ENCODE results near the gene KRTAP10-8. TPM values are rescaled to one million over a fixed set of nuclear protein-coding genes. Genes with fewer than 3 reads are reported as not detected.
"Not testable (repeated sequence)": the region's sequence is repeated elsewhere in the genome, so short reads cannot be mapped to it uniquely, and the experiment has no call there.

The KRTAP10-8 gene
- total RNA-seq, 1 donor from 2014 or later, result not detected

- Mint-ChIP-seq H3K27me3 (ENCODE audit: low read depth) (peaks cover 2% of the 10 kb centered on the region), H3K9me3 (peaks cover 11% of the 10 kb centered on the region), H3K27ac (ENCODE audit: unreplicated experiment) (peak overlapping the region; percentile 43), H3K4me3 (no peak overlapping the region), H3K36me3 (ENCODE audit: low read depth) (peaks cover 8% of the 10 kb centered on the region), H3K4me1 (no peaks in the 10 kb centered on the region)
- TF ChIP-seq CTCF (conservative IDR thresholded peaks at IDR 0.05), result no peak
- no peak for DNase-seq (ENCODE audit: low read depth, low spot score)
These were observed 38.8 kb upstream of the KRTAP10-8 start for GRCh38 chr21:44572959-44573583.

- H3K4me3 Mint-ChIP-seq; H3K4me1 Mint-ChIP-seq; DNase-seq (ENCODE audit: low read depth, low spot score); H3K27me3 Mint-ChIP-seq (ENCODE audit: low read depth): not testable (repeated sequence)
- H3K36me3 Mint-ChIP-seq (ENCODE audit: low read depth), result peaks cover 11% of the 10 kb centered on the region
- peaks cover 13% of the 10 kb centered on the region for H3K9me3 Mint-ChIP-seq
- H3K27ac Mint-ChIP-seq (ENCODE audit: unreplicated experiment), result peak within 1 kb of the TSS; percentile 43
These were observed 38.0 kb upstream of the KRTAP10-8 start, which contains the start of gene KRTAP10-4 for GRCh38 chr21:44573630-44574456. KRTAP10-4 (plus strand) TSS chr21:44573729; CDS start chr21:44573759, 30 bp downstream.

GRCh38 chr21:44574457-44575306 lies 37.2 kb upstream of the KRTAP10-8 start:
- H3K27ac Mint-ChIP-seq (ENCODE audit: unreplicated experiment), result no peak overlapping the region
- TF ChIP-seq CTCF (conservative IDR thresholded peaks at IDR 0.05), result no peak
- H3K36me3 Mint-ChIP-seq (ENCODE audit: low read depth), result peaks cover 11% of the 10 kb centered on the region
- no peak overlapping the region for H3K4me3 Mint-ChIP-seq
- peaks cover 2% of the 10 kb centered on the region for H3K27me3 Mint-ChIP-seq (ENCODE audit: low read depth)
- peaks cover 13% of the 10 kb centered on the region for H3K9me3 Mint-ChIP-seq
- DNase-seq (ENCODE audit: low read depth, low spot score), result no peak
- H3K4me1 Mint-ChIP-seq, result no peaks in the 10 kb centered on the region

GRCh38 chr21:44575307-44576024 lies 36.4 kb upstream of the KRTAP10-8 start:
- Mint-ChIP-seq H3K4me3 (no peak overlapping the region), H3K36me3 (ENCODE audit: low read depth) (peaks cover 10% of the 10 kb centered on the region), H3K27me3 (ENCODE audit: low read depth) (peaks cover 2% of the 10 kb centered on the region), H3K9me3 (peaks cover 11% of the 10 kb centered on the region), H3K4me1 (no peaks in the 10 kb centered on the region), H3K27ac (ENCODE audit: unreplicated experiment) (no peak overlapping the region)
- no peak for TF ChIP-seq CTCF (conservative IDR thresholded peaks at IDR 0.05)
- DNase-seq (ENCODE audit: low read depth, low spot score), result no peak

GRCh38 chr21:44576025-44576420 lies 35.9 kb upstream of the KRTAP10-8 start:
- H3K4me1 Mint-ChIP-seq, result no peaks in the 10 kb centered on the region
- H3K27me3 Mint-ChIP-seq (ENCODE audit: low read depth), result peaks cover 2% of the 10 kb centered on the region
- DNase-seq (ENCODE audit: low read depth, low spot score), result no peak
- H3K27ac Mint-ChIP-seq (ENCODE audit: unreplicated experiment), result no peak overlapping the region
- H3K4me3 Mint-ChIP-seq, result no peak overlapping the region
- peaks cover 8% of the 10 kb centered on the region for H3K36me3 Mint-ChIP-seq (ENCODE audit: low read depth)
- no peak for TF ChIP-seq CTCF (conservative IDR thresholded peaks at IDR 0.05)
- peaks cover 11% of the 10 kb centered on the region for H3K9me3 Mint-ChIP-seq

Data from neural crest cell (in vitro differentiated cells).